AG08395 (cell line): ENCODE results near the gene KCND2.

Experiments used
- DNase-seq: peaks from one replicate; pipeline ENCODE4 v3.0.0; 2012; ENCODE audit warnings: mixed read lengths, low spot score

The KCND2 gene

GRCh38 chr7:120703585-120704240 lies 430.7 kb downstream of the KCND2 start:
- DNase-seq, result no peak

- no peak for DNase-seq
Observed at GRCh38 chr7:120709252-120709971, 436.4 kb downstream of the KCND2 start.

- no peak for DNase-seq
Observed at GRCh38 chr7:120709972-120710320, 437.0 kb downstream of the KCND2 start.

- DNase-seq, result no peak
Observed at GRCh38 chr7:120714945-120715344, 442.0 kb downstream of the KCND2 start.

- no peak for DNase-seq
Observed at GRCh38 chr7:120716307-120716706, 443.3 kb downstream of the KCND2 start.

GRCh38 chr7:120717166-120717565 lies 444.2 kb downstream of the KCND2 start:
- no peak for DNase-seq

- no peak for DNase-seq
Observed at GRCh38 chr7:120718361-120718760, 445.4 kb downstream of the KCND2 start.

- no peak for DNase-seq
Observed at GRCh38 chr7:120720317-120720716, 447.3 kb downstream of the KCND2 start.

- no peak for DNase-seq
Observed at GRCh38 chr7:120723465-120724385, 450.8 kb downstream of the KCND2 start.

GRCh38 chr7:120724448-120724847 lies 451.5 kb downstream of the KCND2 start:
- no peak for DNase-seq

- no peak for DNase-seq
Observed at GRCh38 chr7:120724955-120725354, 452.0 kb downstream of the KCND2 start.

GRCh38 chr7:120725376-120726039 lies 452.5 kb downstream of the KCND2 start:
- DNase-seq, result peak; percentile 17

- DNase-seq, result no peak
Observed at GRCh38 chr7:120729245-120729644, 456.3 kb downstream of the KCND2 start.

- no peak for DNase-seq
Observed at GRCh38 chr7:120731271-120731670, 458.3 kb downstream of the KCND2 start.

GRCh38 chr7:120732256-120732655 lies 459.3 kb downstream of the KCND2 start:
- DNase-seq, result no peak

- DNase-seq, result peak; percentile 10
Observed at GRCh38 chr7:120733143-120733542, 460.2 kb downstream of the KCND2 start.

- no peak for DNase-seq
Observed at GRCh38 chr7:120733835-120734234, 460.9 kb downstream of the KCND2 start.

- DNase-seq, result no peak
Observed at GRCh38 chr7:120735791-120736190, 462.8 kb downstream of the KCND2 start.

- no peak for DNase-seq
Observed at GRCh38 chr7:120738816-120739215, 465.8 kb downstream of the KCND2 start.

- DNase-seq, result no peak
Observed at GRCh38 chr7:120740348-120740747, 467.4 kb downstream of the KCND2 start.

GRCh38 chr7:120741371-120742042 lies 468.5 kb downstream of the KCND2 start:
- DNase-seq, result no peak

- DNase-seq, result no peak
Observed at GRCh38 chr7:120742372-120742771, 469.4 kb downstream of the KCND2 start.
